Measurements from ENCODE around the gene TPST2. TPM values are rescaled to one million over a fixed set of nuclear protein-coding genes. Genes with fewer than 3 reads are reported as not detected.
A peak's percentile ranks its signal among the peaks of the same experiment; 100 is the strongest.
"Not testable (repeated sequence)": the region's sequence is repeated elsewhere in the genome, so short reads cannot be mapped to it uniquely, and the experiment has no call there.

Gene TPST2
- total RNA-seq, 2 experiments from 2014 or later = 30.7 to 33.6 TPM

DNA sequence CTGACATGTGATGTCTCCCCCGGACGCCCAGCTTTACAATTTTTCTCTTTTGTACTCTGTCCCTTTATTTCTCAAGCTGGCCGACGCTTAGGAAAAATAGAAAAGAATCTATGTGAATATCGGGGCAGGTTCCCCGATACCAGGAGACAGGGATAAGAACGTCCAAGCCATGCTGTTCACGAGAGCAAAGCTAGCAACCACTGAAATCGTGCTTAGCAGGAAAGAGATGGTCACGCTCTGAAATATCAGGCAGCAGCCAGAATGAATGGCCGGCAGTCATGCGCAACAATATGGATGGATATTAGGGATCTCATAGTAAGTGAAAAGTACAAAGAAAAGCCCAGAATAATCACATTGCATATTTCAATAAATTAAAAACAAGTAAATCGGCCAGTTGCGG, 24.4 kb upstream of the TPST2 start:
- TF ChIP-seq, protein P1, sequence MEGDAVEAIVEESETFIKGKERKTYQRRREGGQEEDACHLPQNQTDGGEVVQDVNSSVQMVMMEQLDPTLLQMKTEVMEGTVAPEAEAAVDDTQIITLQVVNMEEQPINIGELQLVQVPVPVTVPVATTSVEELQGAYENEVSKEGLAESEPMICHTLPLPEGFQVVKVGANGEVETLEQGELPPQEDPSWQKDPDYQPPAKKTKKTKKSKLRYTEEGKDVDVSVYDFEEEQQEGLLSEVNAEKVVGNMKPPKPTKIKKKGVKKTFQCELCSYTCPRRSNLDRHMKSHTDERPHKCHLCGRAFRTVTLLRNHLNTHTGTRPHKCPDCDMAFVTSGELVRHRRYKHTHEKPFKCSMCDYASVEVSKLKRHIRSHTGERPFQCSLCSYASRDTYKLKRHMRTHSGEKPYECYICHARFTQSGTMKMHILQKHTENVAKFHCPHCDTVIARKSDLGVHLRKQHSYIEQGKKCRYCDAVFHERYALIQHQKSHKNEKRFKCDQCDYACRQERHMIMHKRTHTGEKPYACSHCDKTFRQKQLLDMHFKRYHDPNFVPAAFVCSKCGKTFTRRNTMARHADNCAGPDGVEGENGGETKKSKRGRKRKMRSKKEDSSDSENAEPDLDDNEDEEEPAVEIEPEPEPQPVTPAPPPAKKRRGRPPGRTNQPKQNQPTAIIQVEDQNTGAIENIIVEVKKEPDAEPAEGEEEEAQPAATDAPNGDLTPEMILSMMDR (IDR thresholded peaks at IDR 0.05) = no peak
- intact Hi-C loops (cut with micrococcal nuclease) = no loop called here
- H3K27ac Mint-ChIP-seq = no peak overlapping the region
- no peaks in the 10 kb centered on the region for H3K36me3 Mint-ChIP-seq (ENCODE audit: low read depth)
- no peak for DNase-seq
- CTCF ChIA-PET = no interaction called here
- no peak for ATAC-seq
- POLR2A ChIA-PET = no interaction called here
- H3K4me3 Mint-ChIP-seq = no peak overlapping the region
- peaks cover 27% of the 10 kb centered on the region for H3K4me1 Mint-ChIP-seq (ENCODE audit: low read depth)
- H3K9me3 Mint-ChIP-seq = no peaks in the 10 kb centered on the region
- no peaks in the 10 kb centered on the region for H3K27me3 Mint-ChIP-seq

DNA sequence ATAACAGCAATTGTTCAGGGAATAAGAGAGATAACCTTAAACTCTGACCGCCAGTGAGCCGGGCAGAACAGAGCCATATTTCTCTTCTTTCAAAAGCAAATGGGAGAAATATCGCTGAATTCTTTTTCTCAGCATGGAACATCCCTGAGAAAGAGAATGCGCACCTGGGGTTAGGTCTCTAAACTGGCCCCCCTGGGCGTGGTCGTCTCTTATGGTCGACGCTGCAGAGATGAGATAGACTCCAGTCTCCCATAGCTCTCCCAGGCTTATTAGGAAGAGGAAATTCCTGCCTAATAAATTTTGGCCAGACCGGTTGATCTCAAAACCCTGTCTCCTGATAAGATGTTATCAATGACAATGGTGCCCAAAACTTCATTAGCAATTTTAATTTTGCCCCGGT, 23.8 kb upstream of the TPST2 start:
- CTCF ChIA-PET, H3K9me3 Mint-ChIP-seq: not testable (repeated sequence)
- H3K4me1 Mint-ChIP-seq (ENCODE audit: low read depth) = peaks cover 29% of the 10 kb centered on the region

DNA sequence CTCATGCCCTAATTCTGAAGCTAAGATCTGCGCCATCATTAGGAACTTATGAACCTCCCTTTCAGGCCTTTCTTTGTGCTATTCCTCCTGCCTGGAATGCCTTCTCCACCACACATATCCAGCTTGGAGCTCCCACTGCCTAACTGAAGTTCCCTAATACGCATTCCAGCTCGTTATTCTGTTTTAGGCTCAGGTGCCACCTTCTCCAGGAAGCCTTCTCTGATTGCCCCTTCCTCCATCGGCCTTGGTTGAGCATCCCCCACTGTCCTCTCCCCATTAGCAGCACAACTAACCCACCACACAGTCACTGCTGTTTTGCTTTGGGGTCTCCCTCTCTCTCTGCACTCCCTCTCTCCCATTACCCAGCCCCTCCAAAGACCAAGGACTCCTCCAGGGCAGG, 22.7 kb upstream of the TPST2 start:
- Mint-ChIP-seq H3K4me1 (ENCODE audit: low read depth) (peaks cover 26% of the 10 kb centered on the region), H3K9me3 (no peaks in the 10 kb centered on the region), H3K27me3 (no peaks in the 10 kb centered on the region), H3K27ac (no peak overlapping the region), H3K36me3 (ENCODE audit: low read depth) (no peaks in the 10 kb centered on the region), H3K4me3 (no peak overlapping the region)
- ATAC-seq = no peak
- CTCF ChIA-PET = interaction anchor here (0.8 to 1.4 kb wide), 2 partner anchors 11 to 29 kb away, joined by 3 read pairs; no protein-coding TSS in a partner anchor
- intact Hi-C loops (cut with micrococcal nuclease) = no loop called here
- TF ChIP-seq, protein P1 (IDR thresholded peaks at IDR 0.05) = no peak
- POLR2A ChIA-PET = interaction anchor here (0.9 to 2.3 kb wide), 2 partner anchors 12 to 15 kb away, joined by 3 to 8 read pairs; no protein-coding TSS in a partner anchor
- DNase-seq = no peak

More for the DNA sequence above, 23.8 kb upstream of the TPST2 start:
- ATAC-seq; DNase-seq; POLR2A ChIA-PET; H3K36me3 Mint-ChIP-seq (ENCODE audit: low read depth); intact Hi-C loops (cut with micrococcal nuclease); H3K4me3 Mint-ChIP-seq; H3K27me3 Mint-ChIP-seq; H3K27ac Mint-ChIP-seq: not testable (repeated sequence)

DNA sequence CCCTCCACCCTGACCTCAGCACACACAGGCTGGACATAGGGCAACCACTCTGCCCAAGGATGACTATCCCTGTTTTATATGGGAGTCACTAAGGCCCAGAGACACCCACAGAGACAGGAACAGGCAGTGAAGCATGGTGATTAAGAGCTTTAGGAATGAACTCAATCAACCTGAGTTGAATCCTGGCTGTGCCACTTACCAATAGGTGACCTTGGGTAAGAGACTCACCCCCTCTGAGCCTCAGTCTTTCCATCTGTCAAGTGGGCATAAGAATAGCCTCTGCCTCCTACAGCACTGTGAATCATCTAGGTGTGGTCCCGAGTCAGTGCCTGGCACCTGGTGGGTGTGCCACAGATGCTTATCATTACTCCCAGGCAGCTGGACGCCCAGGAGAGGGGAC, 21.1 kb upstream of the TPST2 start:
- intact Hi-C loops (cut with micrococcal nuclease) = no loop called here
- peak; percentile 15 for DNase-seq
- Mint-ChIP-seq H3K4me3 (no peak overlapping the region), H3K36me3 (ENCODE audit: low read depth) (no peaks in the 10 kb centered on the region), H3K9me3 (no peaks in the 10 kb centered on the region), H3K27ac (no peak overlapping the region), H3K4me1 (ENCODE audit: low read depth) (peaks cover 24% of the 10 kb centered on the region), H3K27me3 (no peaks in the 10 kb centered on the region)
- TF ChIP-seq, protein P1 (IDR thresholded peaks at IDR 0.05) = no peak
- ChIA-PET POLR2A (interaction anchor here (0.8 to 2.3 kb wide), 3 partner anchors 13 to 127 kb away, joined by 3 to 8 read pairs (median 7); partner anchors contain the start of genes HPS4 and SRRD), CTCF (interaction anchor here (1.2 to 1.5 kb wide), 2 partner anchors 33 to 70 kb away, joined by 3 read pairs; no protein-coding TSS in a partner anchor)
- peak; percentile 28 for ATAC-seq

DNA sequence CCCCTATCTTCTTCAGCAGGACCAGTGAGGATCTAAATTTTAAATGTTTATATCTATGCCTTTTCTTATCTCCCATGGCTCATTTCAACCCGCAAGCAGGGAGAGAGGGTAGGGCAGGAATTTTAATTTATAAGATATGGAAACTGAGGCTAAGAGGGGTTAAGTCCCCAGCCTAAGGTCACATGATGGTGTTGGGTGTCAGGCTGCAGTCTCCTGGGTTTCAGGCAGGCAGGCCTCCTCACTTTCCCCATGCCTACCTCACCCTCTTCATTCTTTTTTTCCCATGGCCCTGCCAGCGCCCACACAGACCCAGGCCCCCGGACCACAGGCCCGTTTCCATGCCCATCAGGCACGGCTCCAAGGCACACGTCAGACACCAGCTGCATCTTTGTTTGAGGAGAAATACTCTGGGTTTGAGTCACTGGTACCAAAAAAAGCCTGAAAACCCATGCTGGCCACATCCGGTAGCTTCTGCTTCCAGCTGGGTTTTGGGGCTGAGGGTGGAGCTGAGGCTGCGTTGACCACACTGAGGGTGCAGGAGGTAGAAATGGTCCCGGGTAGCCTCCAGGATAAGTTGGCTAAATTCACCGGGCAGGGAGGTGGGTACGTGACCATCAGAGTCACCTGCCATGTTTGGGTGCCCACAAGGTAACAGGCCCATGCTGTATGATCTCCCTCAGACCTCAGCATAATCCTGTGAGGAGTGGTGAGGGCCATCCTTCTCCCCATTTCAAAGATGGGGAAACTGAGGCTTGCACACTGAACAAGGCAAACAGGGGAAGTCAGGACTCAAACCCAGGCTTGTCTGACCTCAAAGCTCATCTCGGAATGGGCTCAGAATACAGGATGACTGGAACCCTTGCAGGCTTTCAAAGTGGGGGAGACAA, 20.4 kb upstream of the TPST2 start:
- H3K36me3 Mint-ChIP-seq (ENCODE audit: low read depth) = no peaks in the 10 kb centered on the region

More for the DNA sequence above, 20.4 kb upstream of the TPST2 start:
- ChIA-PET CTCF (interaction anchor here (1.2 to 1.5 kb wide), 2 partner anchors 32 to 71 kb away, joined by 3 read pairs; no protein-coding TSS in a partner anchor), POLR2A (interaction anchor here (0.8 to 2.3 kb wide), 4 partner anchors 11 to 127 kb away, joined by 3 to 8 read pairs (median 5); partner anchors contain the start of genes HPS4 and SRRD)
- H3K4me3 Mint-ChIP-seq = no peak overlapping the region
- H3K4me1 Mint-ChIP-seq (ENCODE audit: low read depth) = peaks cover 24% of the 10 kb centered on the region
- intact Hi-C loops (cut with micrococcal nuclease) = no loop called here
- H3K27me3 Mint-ChIP-seq = no peaks in the 10 kb centered on the region
- TF ChIP-seq, protein P1 (IDR thresholded peaks at IDR 0.05) = no peak
- H3K9me3 Mint-ChIP-seq = no peaks in the 10 kb centered on the region
- ATAC-seq (peak; percentile 77), DNase-seq (peak; percentile 75)
- peak overlapping the region; percentile 76 for H3K27ac Mint-ChIP-seq
